ENCODE measurements around the gene IPCEF1.

- TF ChIP-seq RARB (CRISPR knock-in tag; IDR thresholded peaks at IDR 0.05) (no peak), ZFP3 (CRISPR knock-in tag; IDR thresholded peaks at IDR 0.05) (no peak), TOX (CRISPR knock-in tag; IDR thresholded peaks at IDR 0.05; ENCODE audit: borderline replicate concordance) (no peak), CSDC2 (CRISPR knock-in tag; IDR thresholded peaks at IDR 0.05) (no peak)
Observed at GRCh38 chr6:154388803-154389202, 32.2 kb upstream of the IPCEF1 start.
